Measurements from ENCODE around the gene CFAP141. TPM values are rescaled to one million over a fixed set of nuclear protein-coding genes. Genes with fewer than 3 reads are reported as not detected.

The CFAP141 gene
- total RNA-seq, 3 donors from 2014 or later (not counting 1 experiment from before 2014, with no cell fraction given): 1.2 TPM; not detected in 2

Other genes with a start within 250 kb of the CFAP141 start
- gene CRTC2, start 247.7 kb downstream of the CFAP141 start, total RNA-seq: 100 to 1,000 TPM; 144 to 166 (median 154) TPM
- gene SLC39A1, start 242.8 kb downstream of the CFAP141 start, total RNA-seq: 10 to 100 TPM; 20.7 to 21.5 (median 21.2) TPM
- 10 to 100 TPM; 10.8 to 16.8 (median 10.9) TPM for gene CREB3L4, start 238.4 kb downstream of the CFAP141 start, total RNA-seq
- 100 to 1,000 TPM in 2 of 3 donors, 10 to 100 TPM in 1; 96.9 to 107 (median 101) TPM for gene JTB, start 228.7 kb downstream of the CFAP141 start, total RNA-seq
- under 1 TPM in 2 of 3 donors, not detected in 1; 0.25 to 0.73 TPM for gene RAB13, start 220.0 kb downstream of the CFAP141 start, total RNA-seq
- 1,000 to 10,000 TPM; 2,073 to 2,763 (median 2,323) TPM for gene RPS27, start 215.6 kb downstream of the CFAP141 start, total RNA-seq
- gene NUP210L, start 51.3 kb downstream of the CFAP141 start, total RNA-seq: under 1 TPM; 0.13 to 0.24 (median 0.18) TPM
- 100 to 1,000 TPM; 516 to 622 (median 551) TPM for gene TPM3, start 14.2 kb downstream of the CFAP141 start, total RNA-seq
- 100 to 1,000 TPM; 195 to 220 (median 218) TPM for gene UBAP2L, start 14.6 kb upstream of the CFAP141 start, total RNA-seq
- 10 to 100 TPM; 36.5 to 52.8 (median 40.0) TPM for gene HAX1, start 66.3 kb upstream of the CFAP141 start, total RNA-seq
- under 1 TPM in 1 of 3 donors, not detected in 2; 0.82 TPM for gene AQP10, start 114.8 kb upstream of the CFAP141 start, total RNA-seq
- 10 to 100 TPM; 47.8 to 67.5 (median 59.3) TPM for gene ATP8B2, start 119.2 kb upstream of the CFAP141 start, total RNA-seq
- gene IL6R, start 199.0 kb upstream of the CFAP141 start, total RNA-seq: 10 to 100 TPM in 1 of 3 donors, 1 to 10 TPM in 2; 2.0 to 10.6 (median 3.8) TPM